ENCODE results near the gene MSX2. TPM values are rescaled to one million over a fixed set of nuclear protein-coding genes. Genes with fewer than 3 reads are reported as not detected.

Gene MSX2
- total RNA-seq, 1 experiment from 2014 or later = not detected

- ChIA-PET CTCF (no interaction called here), POLR2A (ENCODE audit: low non-redundant PET) (no interaction called here)
- H3K36me3 ChIP-seq (ENCODE audit: insufficient read depth, low read length, poor library complexity, severe bottlenecking) = no peaks in the 10 kb centered on the region
- intact Hi-C loops (cut with micrococcal nuclease; ENCODE audit: unreplicated experiment) = no loop called here
- BruUV-seq (replicated peaks) = no TSS peak
- no peak for DNase-seq (ENCODE audit: low spot score)
- no peak overlapping the region for H3K27ac ChIP-seq (ENCODE audit: low read depth, low read length, poor library complexity, severe bottlenecking)
- H3K4me3 ChIP-seq (ENCODE audit: low read depth, low read length, poor library complexity, severe bottlenecking) = no peak overlapping the region
- peaks cover 19% of the 10 kb centered on the region for H3K27me3 ChIP-seq (replicated peaks; ENCODE audit: insufficient read depth, low read depth, low read length, poor library complexity)
- H3K4me1 ChIP-seq (ENCODE audit: insufficient read depth, low read length, poor library complexity, severe bottlenecking) = no peaks in the 10 kb centered on the region
- TF ChIP-seq CTCF (conservative IDR thresholded peaks at IDR 0.05; ENCODE audit: low read depth, low read length) = no peak
- no peak for TF ChIP-seq EZH2 (IDR thresholded peaks at IDR 0.05; ENCODE audit: borderline replicate concordance, low read depth, low read length, poor library complexity, severe bottlenecking)
- no peaks in the 10 kb centered on the region for H3K9me3 ChIP-seq (ENCODE audit: low read depth, low read length, poor library complexity, severe bottlenecking)
Measured at GRCh38 chr5:174745590-174746103, 21.3 kb downstream of the MSX2 start.

- H3K9me3 ChIP-seq (ENCODE audit: low read depth, low read length, poor library complexity, severe bottlenecking) = no peaks in the 10 kb centered on the region
- no peaks in the 10 kb centered on the region for H3K36me3 ChIP-seq (ENCODE audit: insufficient read depth, low read length, poor library complexity, severe bottlenecking)
- H3K4me1 ChIP-seq (ENCODE audit: insufficient read depth, low read length, poor library complexity, severe bottlenecking) = no peaks in the 10 kb centered on the region
- ChIA-PET POLR2A (ENCODE audit: low non-redundant PET) (interaction anchor here (0.6 kb wide), 2 partner anchors 39 to 344 kb away, joined by 7 to 12 read pairs; no protein-coding TSS in a partner anchor), CTCF (interaction anchor here (0.5 kb wide), 1 partner anchor 43 kb away, joined by 4 read pairs; no protein-coding TSS in a partner anchor)
- H3K27ac ChIP-seq (ENCODE audit: low read depth, low read length, poor library complexity, severe bottlenecking) = no peak overlapping the region
- peak overlapping the region; percentile 39 for H3K4me3 ChIP-seq (ENCODE audit: low read depth, low read length, poor library complexity, severe bottlenecking)
- intact Hi-C loops (cut with micrococcal nuclease; ENCODE audit: unreplicated experiment) = no loop called here
- peak; percentile 17 for DNase-seq (ENCODE audit: low spot score)
- no TSS peak for BruUV-seq (replicated peaks)
- TF ChIP-seq EZH2 (IDR thresholded peaks at IDR 0.05; ENCODE audit: borderline replicate concordance, low read depth, low read length, poor library complexity, severe bottlenecking) (no peak), CTCF (conservative IDR thresholded peaks at IDR 0.05; ENCODE audit: low read depth, low read length) (no peak)
- peaks cover 46% of the 10 kb centered on the region for H3K27me3 ChIP-seq (replicated peaks; ENCODE audit: insufficient read depth, low read depth, low read length, poor library complexity)
Measured at GRCh38 chr5:174750711-174751110, 26.3 kb downstream of the MSX2 start.

DNA sequence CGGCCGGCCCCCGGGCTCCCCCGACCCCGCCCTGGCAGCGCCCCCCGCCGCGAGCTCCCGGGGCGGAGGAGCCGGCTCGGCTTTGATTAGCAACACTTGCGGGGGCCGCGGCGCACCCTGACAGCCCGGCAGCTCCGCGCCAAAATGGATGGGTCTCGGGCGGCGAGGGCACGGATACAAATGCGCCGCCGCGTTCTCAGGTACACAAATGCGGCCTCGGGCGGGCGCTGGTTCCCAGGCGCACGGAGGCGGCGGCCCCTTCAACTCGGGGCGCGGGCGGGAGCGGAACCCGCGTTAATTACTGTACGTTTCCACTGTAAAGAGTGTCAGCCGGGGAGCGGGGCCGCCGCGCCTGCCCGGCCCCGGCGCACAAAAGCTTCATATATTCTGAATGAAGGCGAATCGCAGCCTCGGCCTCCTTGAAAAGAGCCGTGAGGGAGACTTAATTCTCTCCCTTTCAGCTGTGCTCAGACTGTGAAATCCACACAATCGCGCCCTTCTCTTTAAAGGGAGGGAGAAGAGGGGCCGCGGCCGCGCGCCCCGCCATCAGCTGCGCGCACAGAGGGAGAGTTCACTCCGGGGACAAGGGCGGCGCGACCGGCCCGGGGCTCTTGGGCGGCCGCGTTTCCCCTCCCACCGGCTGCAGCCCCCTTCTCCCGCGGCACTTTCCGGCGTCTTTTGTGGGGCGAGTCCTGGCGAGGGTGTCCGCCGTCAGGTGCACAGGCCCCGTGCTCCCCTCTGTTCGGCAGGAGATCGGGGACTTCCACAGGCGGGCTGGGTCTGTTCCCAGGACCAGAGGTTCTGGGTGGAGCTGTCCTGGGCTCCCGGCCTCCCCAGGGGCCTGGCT, 27.0 kb downstream of the MSX2 start:
- DNase-seq (ENCODE audit: low spot score) = peak; percentile 20
- intact Hi-C loops (cut with micrococcal nuclease; ENCODE audit: unreplicated experiment) = no loop called here
- Histone ChIP-seq H3K4me3 (ENCODE audit: low read depth, low read length, poor library complexity, severe bottlenecking) (peak overlapping the region; percentile 39), H3K27ac (ENCODE audit: low read depth, low read length, poor library complexity, severe bottlenecking) (no peak overlapping the region), H3K27me3 (replicated peaks; ENCODE audit: insufficient read depth, low read depth, low read length, poor library complexity) (peaks cover 46% of the 10 kb centered on the region), H3K9me3 (ENCODE audit: low read depth, low read length, poor library complexity, severe bottlenecking) (no peaks in the 10 kb centered on the region), H3K4me1 (ENCODE audit: insufficient read depth, low read length, poor library complexity, severe bottlenecking) (no peaks in the 10 kb centered on the region), H3K36me3 (ENCODE audit: insufficient read depth, low read length, poor library complexity, severe bottlenecking) (no peaks in the 10 kb centered on the region)
- POLR2A ChIA-PET (ENCODE audit: low non-redundant PET) = interaction anchor here (0.6 kb wide), 2 partner anchors 38 to 344 kb away, joined by 7 to 12 read pairs; no protein-coding TSS in a partner anchor
- CTCF ChIA-PET = interaction anchor here (0.5 kb wide), 1 partner anchor 42 kb away, joined by 4 read pairs; no protein-coding TSS in a partner anchor
- BruUV-seq (replicated peaks) = no TSS peak
- TF ChIP-seq EZH2 (IDR thresholded peaks at IDR 0.05; ENCODE audit: borderline replicate concordance, low read depth, low read length, poor library complexity, severe bottlenecking) = peak; percentile 82
- TF ChIP-seq CTCF (conservative IDR thresholded peaks at IDR 0.05; ENCODE audit: low read depth, low read length) = no peak

Measured in A673 (cell line).